ENCODE data around the gene PRRC2C.

DNA sequence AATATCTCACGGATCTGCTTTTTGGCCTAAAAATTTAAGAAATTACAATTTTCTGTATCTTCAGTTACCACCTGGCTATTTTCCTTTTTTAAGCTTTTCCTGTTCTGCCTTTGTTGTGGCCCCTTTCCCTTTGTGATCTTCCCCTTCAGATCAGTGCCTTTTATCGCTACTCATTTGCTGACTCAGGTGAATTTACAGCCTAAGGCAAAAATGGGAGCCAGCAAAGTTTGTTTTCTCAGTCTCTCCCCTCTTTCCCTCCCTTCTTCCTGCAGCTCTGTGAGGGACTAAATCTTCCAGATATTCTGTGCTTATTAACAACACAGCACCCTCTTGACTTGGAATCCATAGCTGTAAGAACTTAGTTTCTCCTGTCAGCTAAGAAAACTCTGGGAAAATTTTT, 5.3 kb upstream of the PRRC2C start:
- TF ChIP-seq, protein P1, sequence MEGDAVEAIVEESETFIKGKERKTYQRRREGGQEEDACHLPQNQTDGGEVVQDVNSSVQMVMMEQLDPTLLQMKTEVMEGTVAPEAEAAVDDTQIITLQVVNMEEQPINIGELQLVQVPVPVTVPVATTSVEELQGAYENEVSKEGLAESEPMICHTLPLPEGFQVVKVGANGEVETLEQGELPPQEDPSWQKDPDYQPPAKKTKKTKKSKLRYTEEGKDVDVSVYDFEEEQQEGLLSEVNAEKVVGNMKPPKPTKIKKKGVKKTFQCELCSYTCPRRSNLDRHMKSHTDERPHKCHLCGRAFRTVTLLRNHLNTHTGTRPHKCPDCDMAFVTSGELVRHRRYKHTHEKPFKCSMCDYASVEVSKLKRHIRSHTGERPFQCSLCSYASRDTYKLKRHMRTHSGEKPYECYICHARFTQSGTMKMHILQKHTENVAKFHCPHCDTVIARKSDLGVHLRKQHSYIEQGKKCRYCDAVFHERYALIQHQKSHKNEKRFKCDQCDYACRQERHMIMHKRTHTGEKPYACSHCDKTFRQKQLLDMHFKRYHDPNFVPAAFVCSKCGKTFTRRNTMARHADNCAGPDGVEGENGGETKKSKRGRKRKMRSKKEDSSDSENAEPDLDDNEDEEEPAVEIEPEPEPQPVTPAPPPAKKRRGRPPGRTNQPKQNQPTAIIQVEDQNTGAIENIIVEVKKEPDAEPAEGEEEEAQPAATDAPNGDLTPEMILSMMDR (conservative IDR thresholded peaks at IDR 0.05): no peak
- TF ChIP-seq EZH2 (IDR thresholded peaks at IDR 0.05; ENCODE audit: low read depth): no peak

Data from PC-9 (cell line).